ENCODE measurements around the gene KRT3. TPM values are rescaled to one million over a fixed set of nuclear protein-coding genes. Genes with fewer than 3 reads are reported as not detected.
"Not testable (repeated sequence)": the region's sequence is repeated elsewhere in the genome, so short reads cannot be mapped to it uniquely, and the experiment has no call there.

Gene KRT3
- total and polyA plus RNA-seq, 4 donors, result not detected

- not testable (repeated sequence) for H3K9me3 ChIP-seq (ENCODE audit: control insufficient read depth in 4 of 4, low read length in 3 of 4); H3K27me3 ChIP-seq (ENCODE audit: control insufficient read depth in 4 of 4, insufficient read depth in 4 of 4, low read length in 3 of 4); H3K36me3 ChIP-seq (ENCODE audit: control insufficient read depth in 4 of 4, insufficient read depth in 3 of 4, low read depth in 1 of 4, low read length in 3 of 4); H3K9ac ChIP-seq (ENCODE audit: low read depth in 1 of 2, low read length in 2 of 2); H3K27ac ChIP-seq (ENCODE audit: low read depth in 1 of 2, low read length in 2 of 2); H3K4me3 ChIP-seq (ENCODE audit: low read depth in 1 of 3, low read length in 3 of 3); DNase-seq (ENCODE audit: low spot score); H3K4me1 ChIP-seq (ENCODE audit: control insufficient read depth in 4 of 4, insufficient read depth in 4 of 4, low read length in 3 of 4)
- WGBS, result 96% methylated on average over 2 of the region's 2 CpGs
These were observed 614 bp downstream of the KRT3 start for GRCh38 chr12:52795332-52795674.

GRCh38 chr12:52794479-52795331, 1.2 kb downstream of the KRT3 start:
- Histone ChIP-seq H3K9me3 (ENCODE audit: control insufficient read depth in 4 of 4, low read length in 3 of 4) (no peaks in the 10 kb centered on the region), H3K4me1 (ENCODE audit: control insufficient read depth in 4 of 4, insufficient read depth in 4 of 4, low read length in 3 of 4) (no peaks in the 10 kb centered on the region), H3K36me3 (ENCODE audit: control insufficient read depth in 4 of 4, insufficient read depth in 3 of 4, low read depth in 1 of 4, low read length in 3 of 4) (no peaks in the 10 kb centered on the region), H3K4me3 (ENCODE audit: low read depth in 1 of 3, low read length in 3 of 3) (no peak overlapping the region), H3K27ac (ENCODE audit: low read depth in 1 of 2, low read length in 2 of 2) (no peak overlapping the region), H3K9ac (ENCODE audit: low read depth in 1 of 2, low read length in 2 of 2) (no peak overlapping the region), H3K27me3 (ENCODE audit: control insufficient read depth in 4 of 4, insufficient read depth in 4 of 4, low read length in 3 of 4) (no peaks in the 10 kb centered on the region)
- DNase-seq (ENCODE audit: low spot score), result no peak
- no peak for TF ChIP-seq RAD21 (IDR thresholded peaks at IDR 0.05)
- TF ChIP-seq FOXA1 (IDR thresholded peaks at IDR 0.05), result no peak
- 86% methylated on average over 5 of the region's 5 CpGs for WGBS

GRCh38 chr12:52792185-52793029, 3.5 kb downstream of the KRT3 start:
- H3K27ac ChIP-seq (ENCODE audit: low read depth in 1 of 2, low read length in 2 of 2), result no peak overlapping the region
- no peaks in the 10 kb centered on the region for H3K4me1 ChIP-seq (ENCODE audit: control insufficient read depth in 4 of 4, insufficient read depth in 4 of 4, low read length in 3 of 4)
- H3K36me3 ChIP-seq (ENCODE audit: control insufficient read depth in 4 of 4, insufficient read depth in 3 of 4, low read depth in 1 of 4, low read length in 3 of 4), result no peaks in the 10 kb centered on the region
- no peak for TF ChIP-seq FOXA1 (IDR thresholded peaks at IDR 0.05)
- no peak for TF ChIP-seq HNF4A (conservative IDR thresholded peaks at IDR 0.05)
- TF ChIP-seq REST (IDR thresholded peaks at IDR 0.05), result no peak
- no peak for TF ChIP-seq CTCF (IDR thresholded peaks at IDR 0.05; ENCODE audit: low read depth, low read length, missing input control)
- TF ChIP-seq EGR1 (IDR thresholded peaks at IDR 0.05; ENCODE audit: low read depth in 2 of 2), result no peak
- no peak for TF ChIP-seq RAD21 (IDR thresholded peaks at IDR 0.05)
- 86% methylated on average over 10 of the region's 10 CpGs for WGBS
- no peaks in the 10 kb centered on the region for H3K9me3 ChIP-seq (ENCODE audit: control insufficient read depth in 4 of 4, low read length in 3 of 4)
- H3K4me3 ChIP-seq (ENCODE audit: low read depth in 1 of 3, low read length in 3 of 3), result no peak overlapping the region
- H3K9ac ChIP-seq (ENCODE audit: low read depth in 1 of 2, low read length in 2 of 2), result no peak overlapping the region
- DNase-seq (ENCODE audit: low spot score), result no peak
- no peaks in the 10 kb centered on the region for H3K27me3 ChIP-seq (ENCODE audit: control insufficient read depth in 4 of 4, insufficient read depth in 4 of 4, low read length in 3 of 4)

Data from liver (tissue), 9 donors.